Esophagus muscularis mucosa (tissue), 4 donors: ENCODE results near the gene TBC1D22A. TPM values are rescaled to one million over a fixed set of nuclear protein-coding genes. Genes with fewer than 3 reads are reported as not detected.

Experiments used
- DNase-seq: peaks from one replicate; pipeline ENCODE4 v3.0.0-alpha.2; 2017; ENCODE audit errors: extremely low spot score
- H3K27ac ChIP-seq, 4 donors: fragments of 200-600 bp; sonication (generic); replicated peaks in 1 of 4; 1 replicate in 3 of 4; 2 replicates in 1 of 4; pipeline ENCODE4 v1.5.1; 2016 to 2019; ENCODE audit warnings: mild to moderate bottlenecking in 1 of 4
- H3K27me3 ChIP-seq, 4 donors: fragments of 200-600 bp; sonication (generic); one replicate each; pipeline versions ENCODE4 v1.5.1 to v1.6.0; 2016 to 2019
- H3K36me3 ChIP-seq, 4 donors: fragments of 200-600 bp; sonication (generic); one replicate each; pipeline ENCODE4 v1.5.1; 2016 to 2019
- H3K4me1 ChIP-seq, 4 donors: fragments of 200-600 bp; sonication (generic); one replicate each; pipeline ENCODE4 v1.5.1; 2016 to 2019
- H3K4me3 ChIP-seq, 4 donors: fragments of 200-600 bp; sonication (generic); 1 replicate in 2 of 4; 2 replicates in 2 of 4; pipeline ENCODE4 v1.5.1; 2016 to 2019; ENCODE audit warnings: mild to moderate bottlenecking in 4 of 4, moderate library complexity in 1 of 4
- H3K9me3 ChIP-seq, 4 donors: fragments of 200-600 bp; sonication (generic); 1 replicate in 3 of 4; 2 replicates in 1 of 4; pipeline ENCODE4 v1.5.1; 2016 to 2019
- CTCF ChIP-seq, 3 experiments: fragments of 200-600 bp in 2 of 3; fragments of 450-650 bp in 1 of 3; sonication (generic) in 2 of 3; IDR thresholded peaks; one replicate each; pipeline ENCODE4 v1.5.1; 2017 to 2019; ENCODE audit warnings: antibody characterized with exemption in 3 of 3, mild to moderate bottlenecking in 2 of 3, moderate library complexity in 1 of 3
- EP300 ChIP-seq: sonication (generic); formaldehyde crosslinking; IDR thresholded peaks from one replicate; pipeline ENCODE4 v1.6.1; 2017; ENCODE audit warnings: antibody characterized with exemption
- POLR2A ChIP-seq: fragments of 450-650 bp; IDR thresholded peaks from one replicate; pipeline ENCODE4 v1.6.1; 2017; ENCODE audit warnings: antibody characterized with exemption, moderate library complexity, mild to moderate bottlenecking, low read depth
- POLR2AphosphoS5 ChIP-seq, 2 donors: sonication (generic); formaldehyde crosslinking; IDR thresholded peaks; one replicate each; pipeline ENCODE4 v1.6.1; 2017; ENCODE audit warnings: antibody characterized with exemption in 2 of 2
- WGBS: methylation state at CpG from one replicate; pipeline ENCODE4 v1.1.5; 2018; 5-methylcytosine and 5-hydroxymethylcytosine counted together
- intact Hi-C: fragments of 100-400 bp; cut with DNase I; formaldehyde crosslinking; loops from one replicate; pipeline ENCODE4 v1.15.1; 2023
- total RNA-seq, 4 donors: library from RNA; depleted of rRNA; stranded (reverse); fragments of >200 nt; gene quantifications; one replicate each; pipeline versions ENCODE4 v1.1.0 to v1.2.1, GENCODE V29; 2016

TBC1D22A gene
- total RNA-seq, 4 donors from 2014 or later: 15.2 to 20.7 (median 18.8) TPM

GRCh38 chr22:46742576-46743221 is 19.8 kb upstream of the TBC1D22A start:
- H3K4me1 ChIP-seq: peaks cover 18 to 34% (median 23%) of the 10 kb centered on the region in 4 donors
- H3K4me3 ChIP-seq: no peak overlapping the region
- H3K36me3 ChIP-seq: no peaks in the 10 kb centered on the region
- H3K27me3 ChIP-seq: peaks cover 0 to 15% (median 0%) of the 10 kb centered on the region in 4 donors
- no peaks in the 10 kb centered on the region for H3K9me3 ChIP-seq
- no peak overlapping the region for H3K27ac ChIP-seq
- 80% methylated on average over 5 of the region's 6 CpGs for WGBS
- DNase-seq: no peak
- TF ChIP-seq POLR2AphosphoS5 (IDR thresholded peaks at IDR 0.05) (no peak), CTCF (IDR thresholded peaks at IDR 0.05) (no peak), EP300 (no peak), POLR2A (no peak)
- intact Hi-C loops: no loop called here

- Histone ChIP-seq H3K27me3 (peaks cover 0 to 33% (median 0%) of the 10 kb centered on the region in 4 donors), H3K9me3 (no peaks in the 10 kb centered on the region), H3K4me1 (peaks cover 14 to 31% (median 19%) of the 10 kb centered on the region in 4 donors), H3K36me3 (no peaks in the 10 kb centered on the region), H3K27ac (no peak overlapping the region), H3K4me3 (no peak overlapping the region)
- no peak for DNase-seq
- intact Hi-C loops: no loop called here
- no peak for TF ChIP-seq EP300
- no peak for TF ChIP-seq POLR2AphosphoS5 (IDR thresholded peaks at IDR 0.05)
- no peak for TF ChIP-seq POLR2A
- TF ChIP-seq CTCF (IDR thresholded peaks at IDR 0.05): no peak
- 92% methylated on average over 6 of the region's 6 CpGs for WGBS
Observed at GRCh38 chr22:46744581-46744980, 17.9 kb upstream of the TBC1D22A start.

GRCh38 chr22:46746192-46746591 is 16.3 kb upstream of the TBC1D22A start:
- Histone ChIP-seq H3K4me1 (peaks cover 13 to 30% (median 25%) of the 10 kb centered on the region in 4 donors), H3K27ac (no peak overlapping the region), H3K4me3 (no peak overlapping the region), H3K36me3 (no peaks in the 10 kb centered on the region), H3K9me3 (no peaks in the 10 kb centered on the region), H3K27me3 (peaks cover 0 to 49% (median 0%) of the 10 kb centered on the region in 4 donors)
- DNase-seq: no peak
- no peak for TF ChIP-seq CTCF (IDR thresholded peaks at IDR 0.05)
- TF ChIP-seq POLR2A: no peak
- no peak for TF ChIP-seq POLR2AphosphoS5 (IDR thresholded peaks at IDR 0.05)
- TF ChIP-seq EP300: no peak
- intact Hi-C loops: no loop called here
- 66% methylated on average over 5 of the region's 5 CpGs for WGBS

- no peak overlapping the region for H3K27ac ChIP-seq
- H3K9me3 ChIP-seq: no peaks in the 10 kb centered on the region
- TF ChIP-seq POLR2A (no peak), POLR2AphosphoS5 (IDR thresholded peaks at IDR 0.05) (no peak), CTCF (IDR thresholded peaks at IDR 0.05) (no peak), EP300 (no peak)
- peaks cover 0 to 54% (median 0%) of the 10 kb centered on the region in 4 donors for H3K27me3 ChIP-seq
- H3K4me3 ChIP-seq: no peak overlapping the region
- DNase-seq: no peak
- H3K4me1 ChIP-seq: peaks cover 13 to 27% (median 26%) of the 10 kb centered on the region in 4 donors
- no peaks in the 10 kb centered on the region for H3K36me3 ChIP-seq
- intact Hi-C loops: no loop called here
- WGBS: 80% methylated on average over 5 of the region's 11 CpGs
Observed at GRCh38 chr22:46746620-46747019, 15.8 kb upstream of the TBC1D22A start.
